Uterus (tissue), 4 donors: ENCODE results near the gene PDLIM4. TPM values are rescaled to one million over a fixed set of nuclear protein-coding genes. Genes with fewer than 3 reads are reported as not detected.
A peak's percentile ranks its signal among the peaks of the same experiment; 100 is the strongest.

Experiments used
- DNase-seq, 2 donors: peaks; one replicate each; pipeline ENCODE4 v3.0.0-alpha.2; 2019 to 2020
- H3K27ac ChIP-seq, 2 donors: fragments of 200-600 bp; sonication (generic); 1 replicate in 1 of 2; 2 replicates in 1 of 2; pipeline ENCODE4 v1.5.1; 2016 to 2018
- H3K27me3 ChIP-seq, 2 donors: fragments of 200-600 bp; sonication (generic); one replicate each; pipeline ENCODE4 v1.5.1; 2018 to 2019; ENCODE audit warnings: control low read depth in 1 of 2
- H3K36me3 ChIP-seq, 2 donors: fragments of 200-600 bp; sonication (generic); one replicate each; pipeline ENCODE4 v1.5.1; 2019; ENCODE audit warnings: control low read depth in 1 of 2
- H3K4me1 ChIP-seq, 2 donors: fragments of 200-600 bp; sonication (generic); one replicate each; pipeline ENCODE4 v1.5.1; 2018 to 2019; ENCODE audit warnings: control low read depth in 1 of 2
- H3K4me3 ChIP-seq, 2 donors: fragments of 200-600 bp; sonication (generic); 1 replicate in 1 of 2; 2 replicates in 1 of 2; pipeline ENCODE4 v1.5.1; 2018 to 2019; ENCODE audit warnings: mild to moderate bottlenecking in 1 of 2
- H3K9me3 ChIP-seq, 2 donors: fragments of 200-600 bp; sonication (generic); one replicate each; pipeline ENCODE4 v1.5.1; 2019; ENCODE audit warnings: control low read depth in 1 of 2
- CTCF ChIP-seq, 4 experiments: fragments of 200-600 bp in 2 of 4; fragments of 450-650 bp in 2 of 4; sonication (generic) in 2 of 4; IDR thresholded peaks; one replicate each; pipeline ENCODE4 v1.5.1; 2016 to 2019; ENCODE audit warnings: antibody characterized with exemption in 4 of 4, mild to moderate bottlenecking in 2 of 4, moderate library complexity in 1 of 4
- POLR2A ChIP-seq, 2 donors: fragments of 450-650 bp; IDR thresholded peaks; one replicate each; pipeline ENCODE4 v1.6.1; 2016; ENCODE audit warnings: antibody characterized with exemption in 2 of 2, mild to moderate bottlenecking in 1 of 2, moderate library complexity in 1 of 2
- intact Hi-C: fragments of 100-400 bp; cut with DNase I; formaldehyde crosslinking; loops from one replicate; pipeline ENCODE4 v1.15.1; 2023; ENCODE audit warnings: low total_unique reads
- total RNA-seq, 4 donors: library from RNA; depleted of rRNA in 3 of 4; stranded (reverse); fragments of >200 nt in 3 of 4; gene quantifications; one replicate each; pipeline versions ENCODE4 v1.1.0 to v1.2.4, GENCODE V29; 2014 to 2023
- donor health status: DM: yes; HTN: yes; CAD: no.

PDLIM4 gene
- total RNA-seq, 4 donors from 2014 or later = 14.1 to 148 (median 45.3) TPM

DNA sequence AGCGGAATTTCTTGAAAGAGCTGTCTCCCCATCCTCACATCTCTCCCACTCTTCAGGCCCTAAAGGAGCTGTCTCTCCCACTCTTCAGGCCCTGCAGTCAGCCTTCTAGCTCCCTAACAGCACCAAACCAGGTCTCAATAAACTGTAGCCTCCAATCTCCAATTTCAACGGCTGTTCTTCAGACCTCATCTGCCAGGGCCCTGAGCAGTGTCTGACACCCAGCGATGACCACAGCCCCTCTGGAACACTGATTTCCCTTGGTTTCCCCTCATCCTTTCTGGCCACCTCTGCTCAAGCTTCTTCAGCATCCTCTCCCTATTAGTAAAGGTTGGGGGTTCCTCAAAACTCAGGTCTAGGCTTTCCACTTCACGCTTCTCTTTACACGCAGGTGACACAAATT is 28.3 kb upstream of the PDLIM4 start:
- no peak overlapping the region for H3K4me3 ChIP-seq
- H3K36me3 ChIP-seq = no peaks in the 10 kb centered on the region
- H3K27me3 ChIP-seq = no peaks in the 10 kb centered on the region
- H3K4me1 ChIP-seq = peaks cover 6 to 12% of the 10 kb centered on the region in 2 donors
- no peaks in the 10 kb centered on the region for H3K9me3 ChIP-seq
- intact Hi-C loops = loop anchor here (10.0 kb wide), 1 partner anchor 1064 kb away; the partner anchor contains the start of gene HINT1
- TF ChIP-seq POLR2A (IDR thresholded peaks at IDR 0.05) (no peak), CTCF (IDR thresholded peaks at IDR 0.05) (no peak)
- H3K27ac ChIP-seq = no peak overlapping the region
- DNase-seq = peak in 1 of 2 donors; percentile 8

DNA sequence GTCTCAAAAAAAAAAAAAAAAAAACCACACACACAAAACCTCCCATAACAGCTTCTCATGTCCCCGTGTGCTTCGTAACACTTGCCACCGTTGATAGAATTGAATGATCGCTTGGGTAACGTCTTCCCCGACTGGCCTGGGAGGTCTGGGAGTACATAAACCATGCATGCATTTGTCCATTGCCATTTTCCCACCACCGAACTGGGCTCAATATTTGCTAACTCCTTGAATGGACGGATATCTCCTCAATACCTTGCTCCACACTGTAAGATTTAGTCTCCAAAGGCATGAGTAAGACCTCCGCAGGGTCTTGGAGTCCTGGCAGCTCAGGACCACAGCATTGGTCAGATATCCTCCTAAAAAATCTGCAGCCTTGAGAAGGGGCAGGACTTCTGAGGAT is 26.6 kb upstream of the PDLIM4 start:
- peak in 1 of 2 donors; percentile 1 for DNase-seq
- intact Hi-C loops = no loop called here
- Histone ChIP-seq H3K36me3 (no peaks in the 10 kb centered on the region), H3K9me3 (no peaks in the 10 kb centered on the region), H3K4me3 (no peak overlapping the region), H3K27me3 (no peaks in the 10 kb centered on the region), H3K27ac (no peak overlapping the region), H3K4me1 (peaks cover 0 to 3% of the 10 kb centered on the region in 2 donors)
- no peak for TF ChIP-seq POLR2A (IDR thresholded peaks at IDR 0.05)
- no peak for TF ChIP-seq CTCF (IDR thresholded peaks at IDR 0.05)

DNA sequence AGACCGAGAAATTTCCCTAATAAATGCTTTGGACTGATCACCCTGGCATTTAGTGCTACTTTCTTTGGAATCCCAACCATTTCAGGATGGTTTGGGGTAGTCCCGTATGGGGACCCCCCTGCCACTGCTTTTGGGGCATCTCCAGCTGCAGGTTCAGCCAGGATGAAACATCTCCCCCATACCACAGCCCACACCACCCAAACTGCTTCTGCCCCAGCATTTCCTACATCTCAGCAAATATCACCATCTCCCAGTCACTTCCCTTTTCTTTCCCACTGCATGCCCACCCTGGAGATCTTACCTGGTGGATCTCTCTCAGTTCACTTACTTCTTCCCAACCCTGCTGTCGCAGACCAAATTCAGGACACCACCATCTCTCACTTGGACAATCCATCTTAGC is 25.0 kb upstream of the PDLIM4 start:
- intact Hi-C loops = no loop called here
- no peak for DNase-seq

GRCh38 chr5:132233081-132233480 is 24.4 kb upstream of the PDLIM4 start:
- H3K27ac ChIP-seq = no peak overlapping the region
- intact Hi-C loops = no loop called here
- DNase-seq = peak in 1 of 2 donors; percentile 1
- no peaks in the 10 kb centered on the region for H3K4me1 ChIP-seq
- no peaks in the 10 kb centered on the region for H3K9me3 ChIP-seq
- H3K36me3 ChIP-seq = no peaks in the 10 kb centered on the region
- TF ChIP-seq CTCF (IDR thresholded peaks at IDR 0.05) = no peak
- TF ChIP-seq POLR2A (IDR thresholded peaks at IDR 0.05) = no peak
- H3K4me3 ChIP-seq = no peak overlapping the region
- no peaks in the 10 kb centered on the region for H3K27me3 ChIP-seq

More for the DNA sequence above, 25.0 kb upstream of the PDLIM4 start:
- no peaks in the 10 kb centered on the region for H3K9me3 ChIP-seq
- no peak for TF ChIP-seq POLR2A (IDR thresholded peaks at IDR 0.05)
- TF ChIP-seq CTCF (IDR thresholded peaks at IDR 0.05) = no peak
- no peak overlapping the region for H3K27ac ChIP-seq
- no peak overlapping the region for H3K4me3 ChIP-seq
- no peaks in the 10 kb centered on the region for H3K4me1 ChIP-seq
- no peaks in the 10 kb centered on the region for H3K36me3 ChIP-seq
- no peaks in the 10 kb centered on the region for H3K27me3 ChIP-seq

DNA sequence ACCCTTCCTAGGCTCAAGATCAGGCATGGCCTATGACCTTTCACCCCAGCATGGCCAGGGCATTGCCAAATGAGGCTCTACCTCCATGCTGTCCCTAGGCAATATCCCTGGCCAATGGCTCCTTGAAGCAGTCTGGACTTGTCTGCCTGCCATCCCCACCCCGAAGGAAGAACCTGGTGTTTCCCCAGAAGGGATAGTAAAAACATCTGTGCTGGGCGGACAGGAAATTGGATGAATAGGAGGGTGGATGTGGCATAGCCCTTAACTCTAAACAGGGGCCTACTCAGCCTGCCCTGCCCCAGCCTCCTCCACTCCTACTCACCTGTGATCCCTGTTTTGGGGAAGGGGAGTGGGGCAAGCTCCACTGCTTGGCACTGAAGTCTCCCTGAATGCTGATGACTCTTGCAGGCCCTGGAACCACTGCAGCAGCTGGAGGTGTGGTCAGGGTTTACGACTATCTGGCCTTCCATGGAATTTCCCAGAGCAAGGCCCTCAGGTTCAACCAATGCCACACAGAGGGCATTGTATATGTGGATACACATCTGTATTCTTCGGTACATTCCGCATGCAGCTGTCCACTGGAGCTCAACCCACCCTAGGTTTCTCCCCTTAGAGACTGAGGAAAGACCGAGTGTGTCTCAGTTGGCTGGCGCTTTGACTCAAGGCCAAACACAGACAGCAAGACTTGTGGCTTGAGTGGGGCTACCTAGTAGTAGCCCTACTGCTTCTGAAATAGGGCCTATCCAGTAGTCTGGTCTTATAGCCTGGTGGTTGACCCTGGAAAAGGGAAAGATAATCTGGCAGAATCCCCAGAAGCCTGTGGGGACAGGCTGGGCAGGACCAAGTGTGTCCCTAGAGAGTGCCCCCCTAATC is 23.4 kb upstream of the PDLIM4 start:
- Histone ChIP-seq H3K4me3 (no peak overlapping the region), H3K27ac (no peak overlapping the region), H3K27me3 (no peaks in the 10 kb centered on the region), H3K9me3 (no peaks in the 10 kb centered on the region), H3K4me1 (no peaks in the 10 kb centered on the region), H3K36me3 (no peaks in the 10 kb centered on the region)
- no peak for TF ChIP-seq POLR2A (IDR thresholded peaks at IDR 0.05)
- no peak for TF ChIP-seq CTCF (IDR thresholded peaks at IDR 0.05)
- intact Hi-C loops = no loop called here
- DNase-seq = peak in 1 of 2 donors; percentile 5
